CD4-positive, alpha-beta T cell (primary cell): ENCODE results near the gene OR52K2. TPM values are rescaled to one million over a fixed set of nuclear protein-coding genes. Genes with fewer than 3 reads are reported as not detected.

Experiments used
- ATAC-seq: fragments of 200-7000 bp; cut with Tn5 transposase; one replicate; pipeline ENCODE4 v1.10.0; 2022; ENCODE audit warnings: mild to moderate bottlenecking; ENCODE audit not compliant: poor library complexity
- CTCF ChIA-PET: fragments of 350-600 bp; sonication (Branson Sonifier 250); formaldehyde crosslinking; loops from one replicate; lab custom pipeline; 2021; ENCODE audit warnings: antibody characterized with exemption, inconsistent platforms; lab: Charles Lee
- POLR2A ChIA-PET: fragments of 350-600 bp; sonication (Branson Sonifier 250); formaldehyde crosslinking; loops from one replicate; lab custom pipeline; 2021; ENCODE audit warnings: antibody characterized with exemption, inconsistent platforms; lab: Charles Lee
- DNase-seq, 14 experiments: peaks; one replicate each; pipeline ENCODE4 v3.0.0-alpha.2; 2013 to 2020; ENCODE audit warnings: mixed read lengths in 2 of 14
- H3K27ac ChIP-seq, 2 donors: one replicate each; pipeline versions ENCODE4 v1.5.1 to v1.7.0; 2013; ENCODE audit warnings: low read length in 2 of 2, low read depth in 1 of 2, mild to moderate bottlenecking in 1 of 2
- H3K27me3 ChIP-seq, 2 experiments: 1 replicate in 1 of 2; 2 replicates in 1 of 2; pipeline versions ENCODE4 v1.6.1 to v1.7.0; 2013; ENCODE audit warnings: low read length in 2 of 2, control low read depth in 1 of 2, mild to moderate bottlenecking in 1 of 2, moderate library complexity in 1 of 2; ENCODE audit not compliant: insufficient read depth in 2 of 2, control insufficient read depth in 1 of 2
- H3K36me3 ChIP-seq: one replicate; pipeline ENCODE4 v1.6.1; 2013; ENCODE audit warnings: low read length, control low read depth; ENCODE audit not compliant: insufficient read depth
- H3K4me1 ChIP-seq: one replicate; pipeline ENCODE4 v1.6.1; 2013; ENCODE audit warnings: low read length, control low read depth; ENCODE audit not compliant: insufficient read depth
- H3K4me3 ChIP-seq: one replicate; pipeline ENCODE4 v1.5.1; 2013; ENCODE audit warnings: mild to moderate bottlenecking, low read length, moderate library complexity
- H3K9me3 ChIP-seq, 2 experiments: 1 replicate in 1 of 2; 2 replicates in 1 of 2; pipeline versions ENCODE4 v1.6.1 to v1.7.0; 2013; ENCODE audit warnings: low read length in 2 of 2, mild to moderate bottlenecking in 2 of 2, control low read depth in 1 of 2, moderate library complexity in 1 of 2; ENCODE audit not compliant: control insufficient read depth in 1 of 2, insufficient read depth in 1 of 2
- H3K27ac Mint-ChIP-seq: one replicate; pipeline ENCODE4 v1.8.0; 2020; ENCODE audit warnings: mixed read lengths
- H3K27me3 Mint-ChIP-seq: one replicate; pipeline ENCODE4 v1.8.0; 2021; ENCODE audit warnings: mixed read lengths
- H3K36me3 Mint-ChIP-seq: one replicate; pipeline ENCODE4 v1.8.0; 2021; ENCODE audit warnings: low read depth, mixed read lengths
- H3K4me1 Mint-ChIP-seq: one replicate; pipeline ENCODE4 v1.8.0; 2021; ENCODE audit warnings: low read depth, mixed read lengths
- H3K4me3 Mint-ChIP-seq: one replicate; pipeline ENCODE4 v1.8.0; 2020; ENCODE audit warnings: mild to moderate bottlenecking, mixed read lengths
- H3K9me3 Mint-ChIP-seq: one replicate; pipeline ENCODE4 v1.8.0; 2020; ENCODE audit warnings: mixed read lengths
- CTCF ChIP-seq: fragments of 200-600 bp; IDR thresholded peaks from one replicate; pipeline ENCODE4 v1.8.0; 2022; ENCODE audit warnings: antibody characterized with exemption, mild to moderate bottlenecking
- intact Hi-C, 2 experiments: fragments of 100-400 bp; cut with DNase I in 1 of 2; cut with micrococcal nuclease in 1 of 2; formaldehyde crosslinking; loops; one replicate each; pipeline versions ENCODE4 v1.15.1 to v1.9.0; 2023 to 2025; cut with DNase I, micrococcal nuclease
- total RNA-seq, 174 experiments: library from RNA in 2 of 174; stranded (reverse) in 2 of 174; gene quantifications; one replicate each; pipeline ENCODE4 v1.2.3 and lab custom pipeline; 2021 to 2026

The OR52K2 gene
- total RNA-seq, 2 experiments from 2014 or later: not detected

GRCh38 chr11:4436411-4436810 is 12.7 kb upstream of the OR52K2 start:
- DNase-seq: no peak
- no peak for ATAC-seq
- ChIA-PET CTCF (no interaction called here), POLR2A (no interaction called here)
- intact Hi-C loops: no loop called here
- Mint-ChIP-seq H3K27me3 (peaks cover 37% of the 10 kb centered on the region), H3K4me3 (no peak overlapping the region), H3K9me3 (no peaks in the 10 kb centered on the region), H3K4me1 (no peaks in the 10 kb centered on the region), H3K36me3 (no peaks in the 10 kb centered on the region), H3K27ac (no peak overlapping the region)
- TF ChIP-seq CTCF: no peak
- Histone ChIP-seq H3K4me3 (no peak overlapping the region), H3K4me1 (no peaks in the 10 kb centered on the region), H3K27ac (no peak overlapping the region), H3K9me3 (no peaks in the 10 kb centered on the region), H3K27me3 (peaks cover 0 to 6% of the 10 kb centered on the region in 2 experiments), H3K36me3 (no peaks in the 10 kb centered on the region)

GRCh38 chr11:4441515-4441914 is 7.6 kb upstream of the OR52K2 start:
- no peak for DNase-seq
- Mint-ChIP-seq H3K4me3 (no peak overlapping the region), H3K36me3 (no peaks in the 10 kb centered on the region), H3K27me3 (peaks cover 23% of the 10 kb centered on the region), H3K4me1 (no peaks in the 10 kb centered on the region), H3K27ac (no peak overlapping the region), H3K9me3 (no peaks in the 10 kb centered on the region)
- ChIA-PET CTCF (no interaction called here), POLR2A (no interaction called here)
- Histone ChIP-seq H3K4me3 (no peak overlapping the region), H3K27ac (no peak overlapping the region), H3K9me3 (no peaks in the 10 kb centered on the region), H3K36me3 (no peaks in the 10 kb centered on the region), H3K27me3 (no peaks in the 10 kb centered on the region), H3K4me1 (no peaks in the 10 kb centered on the region)
- ATAC-seq: no peak
- no peak for TF ChIP-seq CTCF
- intact Hi-C loops: no loop called here

- no peaks in the 10 kb centered on the region for H3K9me3 ChIP-seq
- H3K4me3 ChIP-seq: no peak overlapping the region
- no peaks in the 10 kb centered on the region for H3K36me3 Mint-ChIP-seq
- no peak for TF ChIP-seq CTCF
- ATAC-seq (no peak), DNase-seq (no peak)
- no peaks in the 10 kb centered on the region for H3K9me3 Mint-ChIP-seq
- POLR2A ChIA-PET: no interaction called here
- no peak overlapping the region for H3K27ac Mint-ChIP-seq
- CTCF ChIA-PET: no interaction called here
- H3K4me1 ChIP-seq: no peaks in the 10 kb centered on the region
- H3K27me3 ChIP-seq: no peaks in the 10 kb centered on the region
- no peaks in the 10 kb centered on the region for H3K4me1 Mint-ChIP-seq
- H3K27ac ChIP-seq: no peak overlapping the region
- H3K4me3 Mint-ChIP-seq: no peak overlapping the region
- H3K36me3 ChIP-seq: no peaks in the 10 kb centered on the region
- intact Hi-C loops: no loop called here
- peaks cover 7% of the 10 kb centered on the region for H3K27me3 Mint-ChIP-seq
Observed at GRCh38 chr11:4443232-4443891, 5.7 kb upstream of the OR52K2 start.
